Loucy (cell line): ENCODE measurements around the gene GDI2.
"Not testable (repeated sequence)": the region's sequence is repeated elsewhere in the genome, so short reads cannot be mapped to it uniquely, and the experiment has no call there.

Experiments used
- EZH2phosphoT487 ChIP-seq: fragments of 200-600 bp; IDR thresholded peaks from 2 replicates; pipeline ENCODE4 v1.6.1; 2018; ENCODE audit warnings: antibody characterized with exemption, mild to moderate bottlenecking, moderate library complexity, borderline replicate concordance
- TF ChIP-seq, protein P1 (sequence below): fragments of 200-600 bp; sonication (generic); conservative IDR thresholded peaks from 2 replicates; pipeline ENCODE4 v1.5.1; 2014; ENCODE audit warnings: mild to moderate bottlenecking, antibody characterized with exemption, low read length

DNA sequence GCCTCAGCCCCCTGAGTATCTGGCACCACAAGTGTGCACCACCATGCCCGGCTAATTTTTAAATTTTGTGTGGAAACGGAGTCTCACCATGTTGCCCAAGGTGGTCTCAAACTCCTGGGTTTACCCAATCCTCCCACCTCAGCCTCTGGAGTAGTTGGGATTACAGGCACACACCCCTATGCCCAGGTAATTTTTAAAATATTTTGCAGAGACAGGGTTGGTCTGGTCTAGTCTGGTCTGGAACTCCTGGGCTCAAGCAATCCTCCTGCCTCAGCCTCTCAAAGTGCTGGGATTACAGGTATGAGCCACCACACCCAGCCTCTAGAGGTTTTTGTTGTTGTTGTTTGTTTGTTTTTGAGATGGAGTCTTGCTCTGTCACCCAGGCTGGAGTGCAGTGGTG, 22.9 kb upstream of the GDI2 start:
- TF ChIP-seq, protein P1, sequence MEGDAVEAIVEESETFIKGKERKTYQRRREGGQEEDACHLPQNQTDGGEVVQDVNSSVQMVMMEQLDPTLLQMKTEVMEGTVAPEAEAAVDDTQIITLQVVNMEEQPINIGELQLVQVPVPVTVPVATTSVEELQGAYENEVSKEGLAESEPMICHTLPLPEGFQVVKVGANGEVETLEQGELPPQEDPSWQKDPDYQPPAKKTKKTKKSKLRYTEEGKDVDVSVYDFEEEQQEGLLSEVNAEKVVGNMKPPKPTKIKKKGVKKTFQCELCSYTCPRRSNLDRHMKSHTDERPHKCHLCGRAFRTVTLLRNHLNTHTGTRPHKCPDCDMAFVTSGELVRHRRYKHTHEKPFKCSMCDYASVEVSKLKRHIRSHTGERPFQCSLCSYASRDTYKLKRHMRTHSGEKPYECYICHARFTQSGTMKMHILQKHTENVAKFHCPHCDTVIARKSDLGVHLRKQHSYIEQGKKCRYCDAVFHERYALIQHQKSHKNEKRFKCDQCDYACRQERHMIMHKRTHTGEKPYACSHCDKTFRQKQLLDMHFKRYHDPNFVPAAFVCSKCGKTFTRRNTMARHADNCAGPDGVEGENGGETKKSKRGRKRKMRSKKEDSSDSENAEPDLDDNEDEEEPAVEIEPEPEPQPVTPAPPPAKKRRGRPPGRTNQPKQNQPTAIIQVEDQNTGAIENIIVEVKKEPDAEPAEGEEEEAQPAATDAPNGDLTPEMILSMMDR = not testable (repeated sequence)
- not testable (repeated sequence) for TF ChIP-seq EZH2phosphoT487
